ENCODE data around the gene PHACTR2. TPM values are rescaled to one million over a fixed set of nuclear protein-coding genes. Genes with fewer than 3 reads are reported as not detected.

Gene PHACTR2
- total and polyA plus RNA-seq, 10 of the 15 experiments (the other 5 are each of a cell fraction or from before 2014, with no cell fraction given): 1.4 to 19.1 (median 5.3) TPM

- Histone ChIP-seq H3K4me2 (ENCODE audit: control insufficient read depth, insufficient read depth) (no peak overlapping the region), H3K9me3 (replicated peaks; ENCODE audit: control insufficient read depth, insufficient read depth, low read length) (no peaks in the 10 kb centered on the region; the same call in 1 of the 3 replicates), H3K4me1 (ENCODE audit: control insufficient read depth, insufficient read depth, low read length) (no peaks in the 10 kb centered on the region), H4K20me1 (ENCODE audit: control insufficient read depth, insufficient read depth) (no peaks in the 10 kb centered on the region), H2AFZ (ENCODE audit: control insufficient read depth, low read depth, low read length) (no peak overlapping the region), H3K4me3 (no peak overlapping the region), H3K36me3 (ENCODE audit: control insufficient read depth in 2 of 2, insufficient read depth in 2 of 2, low read length in 1 of 2) (no peaks in the 10 kb centered on the region), H3K9ac (ENCODE audit: control insufficient read depth, insufficient read depth, low read length) (no peak overlapping the region), H3K79me2 (ENCODE audit: control insufficient read depth, insufficient read depth, low read length) (no peaks in the 10 kb centered on the region), H3K27me3 (replicated peaks in 1 of 2; ENCODE audit: control insufficient read depth in 2 of 2, insufficient read depth in 2 of 2, low read length in 1 of 2) (no peaks in the 10 kb centered on the region), H3K27ac (ENCODE audit: control insufficient read depth, insufficient read depth) (no peak overlapping the region)
- ChIA-PET SMC1A (ENCODE audit: uncharacterized antibody, unreplicated experiment) (no interaction called here), CTCF (no interaction called here), RAD21 (ENCODE audit: unreplicated experiment) (no interaction called here), POLR2A (no interaction called here)
- in situ Hi-C loops (cut with MboI): no loop called here
- DNase-seq (ENCODE audit: low read depth, low spot score) (no peak), FAIRE-seq (no peak), ATAC-seq (no peak)
- TF ChIP-seq BHLHE40 (IDR thresholded peaks at IDR 0.05; ENCODE audit: borderline replicate concordance in 1 of 2, low read depth in 2 of 2, low read length in 1 of 2): no peak
- no peak for TF ChIP-seq STAT1 (conservative IDR thresholded peaks at IDR 0.05)
- no peak for TF ChIP-seq IKZF1 (conservative IDR thresholded peaks at IDR 0.05)
- no peak for TF ChIP-seq CREB1 (IDR thresholded peaks at IDR 0.05; ENCODE audit: low read depth)
- no peak for TF ChIP-seq WRNIP1 (IDR thresholded peaks at IDR 0.05; ENCODE audit: borderline replicate concordance, low read depth, low read length)
- no peak for TF ChIP-seq NFIC (IDR thresholded peaks at IDR 0.05; ENCODE audit: low read depth, low read length)
- TF ChIP-seq KAT2A (conservative IDR thresholded peaks at IDR 0.05; ENCODE audit: control insufficient read depth, low read depth, low read length): no peak
- no peak for TF ChIP-seq RELB (IDR thresholded peaks at IDR 0.05; ENCODE audit: low read depth)
- no peak for TF ChIP-seq SP1 (IDR thresholded peaks at IDR 0.05; ENCODE audit: low read depth, low read length)
- TF ChIP-seq NR2C1 (IDR thresholded peaks at IDR 0.05): no peak
- no peak for TF ChIP-seq HDAC6 (IDR thresholded peaks at IDR 0.05; ENCODE audit: unreplicated experiment)
- TF ChIP-seq ZNF217 (IDR thresholded peaks at IDR 0.05): no peak
- intact Hi-C loops (cut with micrococcal nuclease; ENCODE audit: unreplicated experiment): no loop called here
- BruUV-seq (replicated peaks): no TSS peak
- 59% methylated on average over 5 of the region's 5 CpGs for WGBS (ENCODE audit: insufficient coverage, insufficient replicate concordance, low lambda C conversion rate, missing lambda C conversion rate)
Measured at GRCh38 chr6:143655541-143655940, 22.2 kb upstream of the PHACTR2 start.
